ENCODE data around the gene LIPI. TPM values are rescaled to one million over a fixed set of nuclear protein-coding genes. Genes with fewer than 3 reads are reported as not detected.
"Not testable (repeated sequence)": the region's sequence is repeated elsewhere in the genome, so short reads cannot be mapped to it uniquely, and the experiment has no call there.

The LIPI gene
- total RNA-seq, 1 experiment from 2014 or later, result not detected

- Mint-ChIP-seq H3K4me3 (ENCODE audit: low read depth, unreplicated experiment) (no peak overlapping the region), H3K9me3 (ENCODE audit: low read depth, unreplicated experiment) (peaks cover 4% of the 10 kb centered on the region), H3K27me3 (ENCODE audit: unreplicated experiment) (no peaks in the 10 kb centered on the region), H3K4me1 (ENCODE audit: low read depth, unreplicated experiment) (no peaks in the 10 kb centered on the region), H3K27ac (ENCODE audit: unreplicated experiment) (no peak overlapping the region), H3K36me3 (ENCODE audit: insufficient read depth, unreplicated experiment) (peaks cover 4% of the 10 kb centered on the region)
- no peak for TF ChIP-seq CTCF (IDR thresholded peaks at IDR 0.05; ENCODE audit: unreplicated experiment)
- DNase-seq, result no peak
- CTCF ChIA-PET, result no interaction called here
- no TSS peak for BruUV-seq (replicated peaks)
- intact Hi-C loops (cut with micrococcal nuclease; ENCODE audit: unreplicated experiment), result no loop called here
These were observed 140.5 kb downstream of the LIPI start for GRCh38 chr21:14070049-14070893.

GRCh38 chr21:14064296-14064645 lies 146.5 kb downstream of the LIPI start:
- no peak for DNase-seq
- Mint-ChIP-seq H3K9me3 (ENCODE audit: low read depth, unreplicated experiment) (peaks cover 4% of the 10 kb centered on the region), H3K36me3 (ENCODE audit: insufficient read depth, unreplicated experiment) (no peaks in the 10 kb centered on the region), H3K27me3 (ENCODE audit: unreplicated experiment) (no peaks in the 10 kb centered on the region), H3K27ac (ENCODE audit: unreplicated experiment) (no peak overlapping the region), H3K4me1 (ENCODE audit: low read depth, unreplicated experiment) (no peaks in the 10 kb centered on the region), H3K4me3 (ENCODE audit: low read depth, unreplicated experiment) (no peak overlapping the region)
- CTCF ChIA-PET, result no interaction called here
- TF ChIP-seq CTCF (IDR thresholded peaks at IDR 0.05; ENCODE audit: unreplicated experiment), result no peak
- intact Hi-C loops (cut with micrococcal nuclease; ENCODE audit: unreplicated experiment), result no loop called here
- BruUV-seq (replicated peaks), result no TSS peak

GRCh38 chr21:14063620-14064295 lies 147.0 kb downstream of the LIPI start:
- H3K36me3 Mint-ChIP-seq (ENCODE audit: insufficient read depth, unreplicated experiment); CTCF ChIA-PET; BruUV-seq (replicated peaks); DNase-seq; H3K9me3 Mint-ChIP-seq (ENCODE audit: low read depth, unreplicated experiment); H3K27me3 Mint-ChIP-seq (ENCODE audit: unreplicated experiment); H3K4me3 Mint-ChIP-seq (ENCODE audit: low read depth, unreplicated experiment); H3K4me1 Mint-ChIP-seq (ENCODE audit: low read depth, unreplicated experiment); intact Hi-C loops (cut with micrococcal nuclease; ENCODE audit: unreplicated experiment); H3K27ac Mint-ChIP-seq (ENCODE audit: unreplicated experiment): not testable (repeated sequence)

GRCh38 chr21:14062684-14063083 lies 148.1 kb downstream of the LIPI start:
- CTCF ChIA-PET; H3K27ac Mint-ChIP-seq (ENCODE audit: unreplicated experiment); H3K27me3 Mint-ChIP-seq (ENCODE audit: unreplicated experiment); DNase-seq; H3K4me1 Mint-ChIP-seq (ENCODE audit: low read depth, unreplicated experiment); H3K36me3 Mint-ChIP-seq (ENCODE audit: insufficient read depth, unreplicated experiment); BruUV-seq (replicated peaks); H3K4me3 Mint-ChIP-seq (ENCODE audit: low read depth, unreplicated experiment); H3K9me3 Mint-ChIP-seq (ENCODE audit: low read depth, unreplicated experiment); intact Hi-C loops (cut with micrococcal nuclease; ENCODE audit: unreplicated experiment): not testable (repeated sequence)

- intact Hi-C loops (cut with micrococcal nuclease; ENCODE audit: unreplicated experiment); DNase-seq; H3K27ac Mint-ChIP-seq (ENCODE audit: unreplicated experiment); H3K27me3 Mint-ChIP-seq (ENCODE audit: unreplicated experiment); H3K4me3 Mint-ChIP-seq (ENCODE audit: low read depth, unreplicated experiment); H3K9me3 Mint-ChIP-seq (ENCODE audit: low read depth, unreplicated experiment); BruUV-seq (replicated peaks); H3K36me3 Mint-ChIP-seq (ENCODE audit: insufficient read depth, unreplicated experiment); H3K4me1 Mint-ChIP-seq (ENCODE audit: low read depth, unreplicated experiment); CTCF ChIA-PET: not testable (repeated sequence)
These were observed 148.9 kb downstream of the LIPI start for GRCh38 chr21:14061820-14062219.

- H3K27ac Mint-ChIP-seq (ENCODE audit: unreplicated experiment); CTCF ChIA-PET; H3K36me3 Mint-ChIP-seq (ENCODE audit: insufficient read depth, unreplicated experiment); H3K4me3 Mint-ChIP-seq (ENCODE audit: low read depth, unreplicated experiment); H3K27me3 Mint-ChIP-seq (ENCODE audit: unreplicated experiment); BruUV-seq (replicated peaks); DNase-seq; intact Hi-C loops (cut with micrococcal nuclease; ENCODE audit: unreplicated experiment); H3K9me3 Mint-ChIP-seq (ENCODE audit: low read depth, unreplicated experiment); H3K4me1 Mint-ChIP-seq (ENCODE audit: low read depth, unreplicated experiment): not testable (repeated sequence)
These were observed 151.6 kb downstream of the LIPI start for GRCh38 chr21:14058995-14059627.
